IPS-20b (cell line): ENCODE results near the gene TASL.
"Not testable (repeated sequence)": the region's sequence is repeated elsewhere in the genome, so short reads cannot be mapped to it uniquely, and the experiment has no call there.

Experiments
- H3K27ac ChIP-seq: one replicate; pipeline ENCODE4 v1.5.1; 2013; ENCODE audit warnings: low read length
- H3K27me3 ChIP-seq: 2 replicates; pipeline ENCODE4 v1.6.1; 2013; ENCODE audit warnings: mild to moderate bottlenecking, low read length, inconsistent platforms; ENCODE audit not compliant: insufficient read depth
- H3K36me3 ChIP-seq: 2 replicates; pipeline ENCODE4 v1.6.1; 2013; ENCODE audit warnings: low read depth, mild to moderate bottlenecking, inconsistent platforms, low read length, moderate library complexity; ENCODE audit not compliant: insufficient read depth
- H3K4me1 ChIP-seq: 2 replicates; pipeline ENCODE4 v1.6.1; 2013; ENCODE audit warnings: mild to moderate bottlenecking, control low read depth, inconsistent platforms, low read length, moderate library complexity; ENCODE audit not compliant: insufficient read depth
- H3K4me3 ChIP-seq: 2 replicates; pipeline ENCODE4 v1.5.1; 2013; ENCODE audit warnings: mild to moderate bottlenecking, low read length, inconsistent platforms
- H3K9ac ChIP-seq: 2 replicates; pipeline ENCODE4 v1.6.1; 2013; ENCODE audit warnings: low read depth, mild to moderate bottlenecking, inconsistent platforms, low read length, moderate library complexity
- H3K9me3 ChIP-seq: 2 replicates; pipeline ENCODE4 v1.6.1; 2013; ENCODE audit warnings: mild to moderate bottlenecking, low read depth, low read length, inconsistent platforms; ENCODE audit not compliant: insufficient read depth

The TASL gene

DNA sequence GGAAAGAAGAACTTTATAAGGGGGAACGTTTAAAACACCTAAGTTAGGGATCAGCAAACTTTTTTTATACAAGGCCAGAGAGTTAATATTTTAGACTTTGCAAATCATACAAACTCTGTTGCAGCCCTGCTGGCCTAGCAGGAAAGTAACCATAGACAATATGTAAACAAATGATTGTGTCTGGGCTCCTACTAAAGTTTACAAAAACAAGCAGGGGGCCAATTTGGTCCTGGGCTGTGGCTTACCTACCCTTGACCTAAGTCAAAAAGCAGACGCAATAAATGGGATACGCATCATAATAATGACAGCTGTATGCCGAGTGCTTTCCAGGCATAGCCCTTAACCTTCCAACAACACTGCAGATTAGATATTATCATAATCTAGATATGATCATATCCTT lies 4.9 kb downstream of the TASL start:
- H3K27ac ChIP-seq = no peak overlapping the region
- H3K9ac ChIP-seq = no peak overlapping the region
- no peaks in the 10 kb centered on the region for H3K9me3 ChIP-seq
- no peaks in the 10 kb centered on the region for H3K27me3 ChIP-seq
- no peaks in the 10 kb centered on the region for H3K4me1 ChIP-seq
- H3K36me3 ChIP-seq = no peaks in the 10 kb centered on the region
- no peak overlapping the region for H3K4me3 ChIP-seq

DNA sequence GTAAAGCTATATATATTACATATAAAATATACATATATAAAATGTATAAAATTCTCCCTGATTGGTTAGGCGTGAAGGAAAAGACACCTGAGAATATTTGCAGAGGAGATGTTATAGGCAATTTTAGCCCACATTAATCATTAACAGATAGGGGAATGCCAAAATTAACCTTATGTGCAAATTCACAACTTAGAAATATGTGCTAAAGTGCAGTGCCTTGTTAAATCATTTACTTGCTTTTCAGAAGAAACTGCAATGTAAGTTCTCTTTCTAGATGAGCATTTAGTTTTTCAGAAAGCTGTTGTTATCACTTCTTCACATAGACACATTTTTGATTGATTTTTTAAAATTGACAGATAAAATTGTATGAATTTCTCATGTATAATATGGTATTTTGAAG lies 5.6 kb downstream of the TASL start:
- no peaks in the 10 kb centered on the region for H3K27me3 ChIP-seq
- no peaks in the 10 kb centered on the region for H3K36me3 ChIP-seq
- no peak overlapping the region for H3K27ac ChIP-seq
- H3K9ac ChIP-seq = no peak overlapping the region
- H3K9me3 ChIP-seq = no peaks in the 10 kb centered on the region
- H3K4me1 ChIP-seq = no peaks in the 10 kb centered on the region
- no peak overlapping the region for H3K4me3 ChIP-seq

DNA sequence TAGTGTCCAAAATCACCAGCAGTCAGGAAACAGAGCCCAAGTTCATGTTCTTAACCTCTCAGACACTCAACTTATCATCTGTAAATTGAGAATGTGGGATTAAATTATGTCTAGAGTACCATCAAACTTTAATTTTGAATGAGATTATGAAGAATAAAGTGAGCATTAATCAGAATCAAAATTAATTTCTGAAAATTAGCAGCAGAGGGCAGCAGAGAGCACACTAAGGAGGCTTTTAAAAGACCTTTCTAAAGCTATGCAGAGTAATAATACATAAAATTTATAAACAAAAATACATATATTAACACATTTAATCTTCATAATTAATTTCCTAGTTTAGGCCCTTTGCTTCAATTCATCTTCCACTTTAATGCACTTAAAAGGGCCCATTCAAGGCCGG lies 7.1 kb downstream of the TASL start:
- no peaks in the 10 kb centered on the region for H3K36me3 ChIP-seq
- no peak overlapping the region for H3K4me3 ChIP-seq
- no peaks in the 10 kb centered on the region for H3K9me3 ChIP-seq
- no peaks in the 10 kb centered on the region for H3K4me1 ChIP-seq
- H3K9ac ChIP-seq = no peak overlapping the region
- H3K27ac ChIP-seq = no peak overlapping the region
- no peaks in the 10 kb centered on the region for H3K27me3 ChIP-seq

DNA sequence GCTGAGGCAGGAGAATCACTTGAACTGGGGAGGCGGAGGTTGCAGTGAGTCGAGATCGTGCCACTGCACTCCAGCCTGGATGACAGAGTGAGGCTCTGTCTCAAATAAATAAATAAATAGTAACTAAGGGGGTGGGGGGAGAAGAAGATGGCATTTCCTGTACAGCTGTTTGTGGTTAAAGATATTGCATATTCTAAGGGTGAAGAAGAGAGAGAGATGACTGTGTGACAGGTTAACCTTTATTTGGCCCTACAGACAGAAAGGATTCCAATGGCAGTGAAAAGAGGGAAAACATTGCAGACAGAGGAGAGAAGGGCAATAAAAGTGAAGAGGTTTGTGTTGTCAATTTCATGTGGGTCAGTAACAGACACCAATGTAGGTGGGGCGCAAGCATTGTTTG lies 9.4 kb downstream of the TASL start:
- H3K36me3 ChIP-seq = no peaks in the 10 kb centered on the region
- no peaks in the 10 kb centered on the region for H3K4me1 ChIP-seq
- no peak overlapping the region for H3K9ac ChIP-seq
- no peaks in the 10 kb centered on the region for H3K27me3 ChIP-seq
- no peak overlapping the region for H3K27ac ChIP-seq
- no peaks in the 10 kb centered on the region for H3K9me3 ChIP-seq
- H3K4me3 ChIP-seq = no peak overlapping the region

DNA sequence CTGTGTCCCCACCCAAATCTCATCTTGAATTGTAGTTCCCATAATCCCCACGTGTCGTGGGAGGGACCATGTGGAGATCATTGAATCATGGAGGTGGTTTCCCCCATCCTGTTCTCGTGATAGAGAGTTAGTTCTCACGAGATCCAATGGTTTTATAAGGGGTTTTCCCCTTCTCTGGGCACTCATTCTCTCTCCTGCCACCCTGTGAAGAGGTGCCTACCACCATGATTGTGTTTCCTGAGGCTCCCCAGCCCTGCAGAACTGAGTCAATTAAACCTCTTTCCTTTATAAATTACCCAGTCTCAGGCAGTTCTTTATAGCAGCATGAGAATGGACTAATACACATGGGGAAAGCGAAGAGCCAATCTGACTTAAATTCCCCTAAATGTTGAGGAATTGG lies 14.5 kb downstream of the TASL start:
- not testable (repeated sequence) for H3K9ac ChIP-seq, H3K4me3 ChIP-seq, H3K4me1 ChIP-seq, H3K27me3 ChIP-seq, H3K27ac ChIP-seq, H3K9me3 ChIP-seq, H3K36me3 ChIP-seq

DNA sequence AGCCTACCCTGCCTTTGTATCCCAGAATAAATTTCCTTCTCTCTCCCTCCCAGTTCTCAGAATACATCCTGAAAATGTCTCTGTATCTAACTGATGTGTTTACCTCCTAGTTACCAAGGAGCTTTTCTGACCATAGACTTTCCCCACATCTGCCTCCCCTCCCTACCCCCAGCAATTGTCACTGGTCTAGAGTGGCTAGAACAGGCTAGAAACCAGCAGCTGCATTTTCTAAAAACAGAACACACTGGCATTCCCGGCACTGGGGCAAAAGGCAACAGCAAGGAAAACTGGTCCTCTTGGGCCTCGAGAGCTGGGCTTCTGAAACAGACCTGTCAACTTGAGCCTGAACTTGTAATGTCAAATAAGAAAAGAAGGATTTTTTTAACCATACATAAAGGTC lies 16.4 kb downstream of the TASL start:
- no peaks in the 10 kb centered on the region for H3K36me3 ChIP-seq
- H3K27me3 ChIP-seq = no peaks in the 10 kb centered on the region
- no peak overlapping the region for H3K27ac ChIP-seq
- no peaks in the 10 kb centered on the region for H3K9me3 ChIP-seq
- no peak overlapping the region for H3K9ac ChIP-seq
- no peaks in the 10 kb centered on the region for H3K4me1 ChIP-seq
- no peak overlapping the region for H3K4me3 ChIP-seq

DNA sequence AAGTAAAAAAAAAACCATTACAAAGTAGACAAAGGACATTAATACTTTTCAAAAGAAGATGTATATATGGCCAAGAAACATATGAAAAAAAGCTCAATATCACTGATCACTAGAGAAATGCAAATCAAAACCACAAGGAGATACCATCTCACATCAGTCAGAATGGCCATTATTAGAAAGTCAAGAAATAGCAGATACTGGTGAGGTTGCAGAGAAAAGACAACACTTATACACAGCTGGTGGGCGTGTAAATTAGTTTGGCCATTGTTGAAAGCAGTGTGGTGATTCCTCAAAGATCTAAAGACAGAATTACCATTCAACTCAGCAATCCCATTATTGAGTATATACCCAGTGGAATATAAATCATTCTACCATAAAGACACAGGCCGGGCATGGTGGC lies 39.3 kb downstream of the TASL start:
- no peaks in the 10 kb centered on the region for H3K27me3 ChIP-seq
- H3K4me3 ChIP-seq = no peak overlapping the region
- no peak overlapping the region for H3K9ac ChIP-seq
- no peaks in the 10 kb centered on the region for H3K4me1 ChIP-seq
- H3K36me3 ChIP-seq = no peaks in the 10 kb centered on the region
- H3K27ac ChIP-seq = no peak overlapping the region
- no peaks in the 10 kb centered on the region for H3K9me3 ChIP-seq

DNA sequence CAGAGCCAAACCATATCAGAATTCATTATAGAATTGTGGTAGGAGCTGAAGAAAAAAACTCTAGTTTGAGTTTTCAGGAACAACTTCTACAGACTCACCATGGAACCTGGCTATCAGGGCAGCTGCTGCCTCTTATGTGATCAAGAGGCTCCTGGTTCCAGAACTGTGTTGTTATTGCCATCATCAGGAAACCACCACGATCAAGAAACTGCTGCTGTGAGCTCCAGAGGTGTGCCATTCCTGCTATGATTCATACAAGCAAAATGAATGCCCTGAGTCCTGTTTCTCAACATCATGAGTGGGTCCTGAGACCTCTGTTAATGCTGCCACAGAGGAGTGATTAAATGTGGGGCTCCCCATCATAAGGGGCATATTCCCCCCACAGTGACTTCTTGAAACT lies 43.7 kb downstream of the TASL start:
- Histone ChIP-seq H3K4me1 (no peaks in the 10 kb centered on the region), H3K9ac (no peak overlapping the region), H3K27me3 (no peaks in the 10 kb centered on the region), H3K36me3 (no peaks in the 10 kb centered on the region), H3K4me3 (no peak overlapping the region), H3K27ac (no peak overlapping the region), H3K9me3 (no peaks in the 10 kb centered on the region)

DNA sequence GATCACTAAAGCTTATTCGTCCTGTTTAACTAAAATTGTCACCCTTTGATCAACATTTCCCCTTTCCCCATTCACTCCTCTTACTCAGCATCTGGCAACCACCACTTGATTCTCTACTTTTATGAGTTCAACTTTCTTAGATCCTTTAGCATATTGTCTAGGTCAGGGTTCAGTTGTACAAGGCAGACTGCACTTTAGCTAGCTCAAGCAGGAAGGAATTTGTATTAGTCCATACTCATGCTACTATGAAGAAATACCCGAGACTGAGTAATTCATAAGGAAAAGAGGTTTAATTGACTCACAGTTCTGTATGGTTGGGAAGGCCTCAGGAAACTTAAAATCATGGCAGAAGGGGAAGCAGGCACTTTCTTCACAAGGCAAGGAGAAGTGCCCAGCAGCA lies 44.3 kb downstream of the TASL start:
- Histone ChIP-seq H3K4me3 (no peak overlapping the region), H3K27me3 (no peaks in the 10 kb centered on the region), H3K9me3 (no peaks in the 10 kb centered on the region), H3K9ac (no peak overlapping the region), H3K27ac (no peak overlapping the region), H3K4me1 (no peaks in the 10 kb centered on the region), H3K36me3 (no peaks in the 10 kb centered on the region)

DNA sequence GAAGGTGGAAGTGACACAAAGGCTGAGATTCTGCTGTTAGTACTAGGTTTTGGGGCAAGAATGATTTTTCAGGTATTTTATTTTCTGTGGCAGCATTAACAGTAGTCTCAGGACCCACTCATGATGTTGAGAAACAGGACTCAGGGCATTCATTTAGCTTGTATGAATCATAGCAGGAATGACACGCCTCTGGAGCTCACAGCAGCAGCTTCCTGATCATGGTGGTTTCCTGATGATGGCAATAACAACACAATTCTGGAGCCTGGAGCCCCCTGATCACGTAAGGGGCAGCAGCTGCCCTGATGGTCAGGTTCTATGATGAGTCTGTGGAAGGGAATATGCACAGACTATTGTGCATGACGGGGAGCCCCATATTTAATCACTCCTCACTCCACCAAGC lies 47.0 kb downstream of the TASL start:
- no peaks in the 10 kb centered on the region for H3K4me1 ChIP-seq
- H3K9me3 ChIP-seq = no peaks in the 10 kb centered on the region; the same call in 1 of the 2 replicates
- H3K27ac ChIP-seq = no peak overlapping the region
- H3K27me3 ChIP-seq = no peaks in the 10 kb centered on the region
- no peak overlapping the region for H3K4me3 ChIP-seq
- no peaks in the 10 kb centered on the region for H3K36me3 ChIP-seq
- H3K9ac ChIP-seq = no peak overlapping the region

DNA sequence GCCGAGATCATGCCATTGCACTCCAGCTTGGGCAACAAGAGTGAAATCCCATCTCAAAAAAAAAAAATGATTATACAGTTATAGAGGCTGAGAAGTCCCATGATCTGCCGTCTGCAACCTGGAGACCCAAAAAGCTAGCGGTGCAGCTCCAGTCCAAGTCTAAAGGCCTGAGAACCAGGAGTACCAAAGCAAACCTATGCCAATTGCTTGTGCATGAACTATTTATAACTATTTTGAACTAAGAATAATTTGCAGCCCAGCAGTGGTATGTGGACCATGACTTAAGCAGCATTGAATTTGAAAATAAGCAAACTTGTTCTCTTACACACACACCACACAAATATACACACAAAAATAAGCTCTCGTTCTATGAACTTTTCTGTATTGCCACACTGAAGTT lies 51.8 kb downstream of the TASL start:
- Histone ChIP-seq H3K36me3 (no peaks in the 10 kb centered on the region), H3K27ac (no peak overlapping the region), H3K9me3 (no peaks in the 10 kb centered on the region; the same call in 1 of the 2 replicates), H3K9ac (no peak overlapping the region), H3K4me1 (no peaks in the 10 kb centered on the region), H3K4me3 (no peak overlapping the region), H3K27me3 (no peaks in the 10 kb centered on the region)

DNA sequence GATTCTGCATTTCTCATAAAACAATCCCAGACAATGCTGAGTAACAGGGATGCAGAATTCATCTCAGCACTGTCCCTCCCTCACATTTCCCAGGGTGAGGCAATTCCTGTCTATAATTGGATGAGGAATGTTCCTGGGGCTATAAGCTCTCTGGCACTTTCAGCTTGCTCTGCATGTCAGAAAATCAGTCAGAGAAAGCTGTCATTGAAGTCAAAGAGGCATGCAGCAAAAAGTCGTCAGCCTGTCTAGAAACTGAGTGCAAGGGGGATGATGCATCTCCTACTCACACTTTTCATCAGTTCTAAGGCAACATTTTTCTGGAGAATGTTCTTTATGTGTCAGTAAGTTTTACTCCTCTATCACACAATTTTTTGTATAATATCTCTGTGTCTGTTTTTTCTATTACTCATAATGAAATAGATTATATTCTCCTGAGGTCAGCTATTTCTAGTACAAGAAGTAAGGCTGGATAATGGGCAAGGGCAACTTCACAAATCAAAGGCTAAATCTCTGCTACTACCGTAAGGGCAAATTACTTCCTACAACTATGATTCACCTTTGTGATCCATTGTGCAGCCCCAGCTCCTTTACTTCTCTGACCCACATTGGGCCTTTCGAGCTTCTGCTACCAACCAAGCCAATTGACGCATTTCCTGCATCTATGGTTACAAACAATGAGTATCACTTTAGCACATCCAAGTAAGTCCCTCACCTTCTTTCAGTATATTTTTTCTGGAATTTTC lies 56.0 kb downstream of the TASL start:
- Histone ChIP-seq H3K4me1 (no peaks in the 10 kb centered on the region), H3K9me3 (no peaks in the 10 kb centered on the region), H3K27me3 (no peaks in the 10 kb centered on the region), H3K36me3 (no peaks in the 10 kb centered on the region), H3K9ac (no peak overlapping the region), H3K4me3 (no peak overlapping the region), H3K27ac (no peak overlapping the region)
